HG03196 (cell line): Measurements from ENCODE around the gene HOXC11.

Source experiments
- ATAC-seq: cut with Tn5 transposase; IDR thresholded peaks from one replicate; pipeline ENCODE4 v1.9.1; 2021; ENCODE audit not compliant: unreplicated experiment

The HOXC11 gene

GRCh38 chr12:53983950-53984572 lies 11.1 kb downstream of the HOXC11 start:
- no peak for ATAC-seq

GRCh38 chr12:53984901-53985691 lies 12.2 kb downstream of the HOXC11 start, which contains the start of gene HOXC10:
HOXC10 (plus strand) TSS chr12:53985146; CDS start chr12:53985260, 114 bp downstream.
- no peak for ATAC-seq

- ATAC-seq: no peak
Measured at GRCh38 chr12:53985692-53985993, 12.7 kb downstream of the HOXC11 start.

DNA sequence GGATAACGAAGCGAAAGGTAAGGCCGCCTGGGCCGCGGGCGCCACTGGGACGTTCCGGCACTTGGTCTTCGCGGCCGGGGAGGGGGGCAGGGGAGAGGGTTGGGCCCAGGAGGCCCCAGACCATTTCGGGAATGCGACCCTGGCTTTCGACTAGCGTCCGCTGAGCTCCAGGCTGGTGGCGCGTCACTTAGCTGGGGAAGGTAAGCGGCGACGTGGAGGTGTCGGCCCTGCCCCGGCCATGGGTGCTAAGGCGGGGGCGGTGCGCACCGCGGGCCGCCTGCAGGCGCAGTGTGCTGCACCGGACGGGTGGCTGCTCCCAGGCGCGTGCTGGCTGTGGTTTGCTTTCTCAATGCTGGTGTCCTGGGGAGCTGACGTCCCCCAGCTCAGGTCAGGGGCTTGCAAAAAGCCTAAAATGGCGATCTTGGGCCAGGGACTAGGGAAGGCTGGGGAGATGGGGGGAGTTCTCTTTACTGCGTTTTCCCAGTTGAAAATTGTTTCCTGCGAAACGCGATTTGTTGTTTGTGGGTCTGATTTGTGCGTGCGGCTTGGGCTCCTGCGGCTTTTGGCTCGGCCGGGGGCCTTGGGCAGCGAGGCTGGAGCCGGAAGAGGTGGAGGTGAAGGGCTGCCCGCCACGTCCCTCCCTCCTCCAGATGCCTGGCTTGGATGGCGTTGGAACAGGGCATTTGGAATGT lies 13.2 kb downstream of the HOXC11 start:
- no peak for ATAC-seq

GRCh38 chr12:53986686-53987483 lies 14.0 kb downstream of the HOXC11 start:
- no peak for ATAC-seq

DNA sequence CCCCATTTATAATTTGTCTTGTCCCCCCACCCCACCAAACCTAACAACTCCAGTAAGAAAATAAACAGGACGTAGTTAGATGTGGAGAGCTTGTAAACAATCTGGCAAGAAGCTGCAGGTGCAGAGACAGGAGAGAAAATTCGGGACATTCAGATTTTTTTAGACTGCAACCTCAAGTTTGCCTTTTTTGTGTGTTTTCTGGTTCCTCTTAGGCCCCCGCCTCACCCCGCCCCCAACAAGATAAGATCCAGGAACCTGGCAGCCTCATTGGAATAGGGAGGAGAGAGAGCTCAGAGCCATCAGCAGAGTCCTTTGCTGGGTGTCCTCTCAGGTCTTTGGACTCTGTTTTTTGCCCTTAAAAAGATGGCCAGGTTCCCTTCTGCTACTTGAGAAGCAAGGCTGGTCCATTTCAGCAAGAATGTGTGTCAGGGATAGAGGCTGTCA lies 14.9 kb downstream of the HOXC11 start:
- no peak for ATAC-seq

DNA sequence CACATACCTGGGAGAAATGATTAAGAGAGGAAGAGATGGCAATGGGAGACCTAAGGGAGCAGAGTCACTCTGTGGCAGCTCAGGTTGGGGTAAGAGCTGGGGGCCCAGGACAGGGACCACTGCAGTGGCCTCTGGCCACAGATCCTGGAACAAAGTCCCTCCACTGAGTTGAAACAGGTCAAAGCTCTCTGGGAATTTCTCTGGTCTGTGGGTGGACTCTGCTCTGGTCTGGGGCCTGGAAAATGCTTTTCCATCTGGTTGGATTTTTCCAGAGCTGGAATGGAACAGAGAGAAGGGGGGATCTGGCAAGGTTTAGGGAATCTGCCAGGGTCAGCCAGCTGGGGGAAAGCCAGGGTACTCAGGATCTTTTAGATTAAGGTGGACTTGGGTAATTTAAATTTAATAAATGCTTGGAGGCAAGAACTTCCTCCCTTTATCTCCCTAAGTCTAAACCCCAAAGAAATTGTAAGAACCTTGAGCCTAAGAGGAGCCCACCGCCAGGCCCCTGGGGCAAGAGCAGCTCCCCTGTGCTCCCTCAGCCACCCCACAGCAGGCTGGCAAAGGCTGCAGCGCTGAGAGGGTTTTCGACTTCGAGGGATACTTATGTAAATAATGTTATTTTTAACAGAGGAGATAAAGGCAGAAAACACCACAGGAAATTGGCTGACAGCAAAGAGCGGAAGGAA lies 15.8 kb downstream of the HOXC11 start:
- peak; percentile 12 for ATAC-seq

- ATAC-seq: peak; percentile 45
Measured at GRCh38 chr12:53989227-53990113, 16.5 kb downstream of the HOXC11 start.

DNA sequence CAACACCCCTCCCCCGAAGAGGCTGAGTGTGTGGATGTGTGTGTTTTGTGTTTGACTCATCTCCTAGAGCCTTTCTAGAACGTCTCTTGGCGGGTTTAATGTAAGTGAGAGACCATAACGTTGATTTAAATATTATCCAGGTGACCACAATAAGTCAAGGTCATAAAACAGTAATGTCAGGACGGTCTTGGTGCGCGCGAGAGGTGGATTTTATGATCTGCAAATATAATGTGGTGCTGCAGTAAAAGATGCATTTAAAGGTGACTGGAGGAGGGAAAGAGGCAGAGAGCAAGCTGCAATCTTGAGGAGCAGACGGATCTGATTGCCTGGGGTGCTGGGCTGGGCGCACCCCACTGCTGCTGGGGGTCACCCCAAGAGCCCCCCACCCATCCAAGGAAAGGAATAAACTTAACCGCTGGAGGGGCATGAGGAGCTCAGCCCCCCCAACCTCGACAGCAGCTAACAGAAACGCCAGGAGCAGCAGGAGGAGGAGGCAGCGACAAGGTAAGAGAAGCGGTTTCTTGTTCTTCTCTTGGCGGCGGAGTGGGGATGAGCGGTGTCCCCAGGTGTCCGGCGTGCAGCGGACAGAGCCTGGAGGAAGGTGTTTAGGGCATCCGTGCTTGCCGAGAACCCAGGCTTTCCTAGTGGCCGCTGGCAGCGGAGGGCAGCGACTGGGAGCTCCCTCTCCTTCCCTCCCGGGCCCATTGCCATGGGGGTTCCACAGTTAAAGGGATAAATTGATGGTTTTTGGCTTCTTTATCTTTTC lies 17.6 kb downstream of the HOXC11 start:
- ATAC-seq: no peak

DNA sequence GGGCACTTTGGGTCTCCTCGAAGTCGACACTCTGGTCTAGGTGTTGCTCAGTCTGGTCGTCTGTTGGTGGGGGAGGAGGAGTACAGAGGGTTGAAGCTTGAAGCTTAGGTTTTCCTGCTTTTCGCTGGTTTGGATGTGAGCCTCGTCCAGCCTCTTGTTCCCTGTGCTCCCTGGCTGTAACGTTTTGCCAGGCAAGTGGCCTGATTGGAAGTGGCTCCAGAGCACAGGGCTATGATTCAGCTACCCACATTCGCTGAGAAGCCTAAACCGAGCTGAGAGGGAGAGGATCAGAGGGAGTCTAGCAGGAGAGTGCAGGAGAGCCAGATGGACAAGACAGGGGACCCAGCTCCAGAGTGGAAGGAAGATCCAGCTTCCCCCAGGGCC lies 18.1 kb downstream of the HOXC11 start:
- ATAC-seq: no peak

DNA sequence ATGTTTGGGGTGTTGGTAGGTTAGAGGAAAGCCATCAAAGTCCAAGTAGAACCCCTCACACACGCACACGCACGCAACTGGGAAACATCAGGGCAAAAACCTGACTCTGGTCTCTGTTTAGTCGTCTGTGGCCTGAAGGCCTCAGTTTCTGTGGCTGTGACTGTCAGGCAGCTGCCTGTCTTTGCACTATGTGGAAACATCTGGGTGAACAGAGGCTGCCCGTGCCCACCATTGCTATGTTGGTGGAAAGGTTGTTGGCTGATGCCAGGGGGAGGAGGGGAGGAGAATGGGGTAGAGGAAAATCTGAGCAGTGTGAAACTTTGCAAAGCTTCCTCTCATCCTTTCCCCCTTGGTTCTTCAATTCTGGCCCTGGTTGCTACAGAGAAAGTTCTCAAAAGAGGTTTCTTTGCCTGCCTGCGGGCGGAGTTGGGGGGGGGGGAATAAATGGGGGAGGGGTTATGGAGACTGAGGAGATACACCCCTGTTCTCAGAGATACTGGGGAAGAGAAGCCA lies 19.5 kb downstream of the HOXC11 start:
- ATAC-seq: no peak

GRCh38 chr12:53993162-53994008 lies 20.5 kb downstream of the HOXC11 start:
- ATAC-seq: no peak

- ATAC-seq: no peak
Measured at GRCh38 chr12:53994009-53994263, 21.0 kb downstream of the HOXC11 start.

DNA sequence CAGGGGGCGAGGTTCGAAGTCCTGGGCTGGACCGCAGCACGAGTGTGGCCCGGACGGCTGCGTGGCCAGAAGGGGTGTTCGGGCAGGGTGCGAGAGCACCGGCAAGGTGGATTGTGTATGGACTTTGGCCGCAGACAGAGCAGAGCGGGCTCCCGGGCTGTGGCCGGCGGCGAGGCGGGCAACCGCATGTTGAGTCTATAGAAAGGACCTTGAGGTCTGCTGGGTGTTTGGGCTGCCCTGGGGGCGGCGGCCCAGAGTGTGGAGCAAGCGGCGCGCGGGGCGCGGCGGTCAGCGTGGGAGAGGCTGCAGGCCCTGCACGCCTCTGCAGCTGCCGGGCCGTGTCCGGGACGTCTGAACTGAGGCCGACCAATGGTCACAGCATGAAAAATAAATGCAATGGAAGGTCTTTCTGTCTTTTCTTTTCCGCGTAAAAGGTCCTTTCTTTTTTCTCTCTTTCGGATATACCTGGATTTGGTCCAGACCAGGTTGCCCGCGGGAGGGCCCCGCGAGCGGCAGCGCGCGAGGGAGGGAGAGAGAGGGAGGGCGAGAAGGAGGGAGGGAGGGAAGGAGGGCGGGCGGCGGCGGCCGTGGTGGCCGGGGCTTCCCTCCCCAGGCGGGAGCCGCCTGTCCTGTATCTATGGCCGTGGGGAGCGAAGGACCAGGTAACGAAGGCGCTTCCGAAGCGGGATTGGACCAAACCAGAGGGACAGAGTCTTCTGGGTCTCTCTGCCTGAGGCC lies 21.5 kb downstream of the HOXC11 start:
- no peak for ATAC-seq

- no peak for ATAC-seq
Measured at GRCh38 chr12:53995002-53995377, 22.1 kb downstream of the HOXC11 start.

DNA sequence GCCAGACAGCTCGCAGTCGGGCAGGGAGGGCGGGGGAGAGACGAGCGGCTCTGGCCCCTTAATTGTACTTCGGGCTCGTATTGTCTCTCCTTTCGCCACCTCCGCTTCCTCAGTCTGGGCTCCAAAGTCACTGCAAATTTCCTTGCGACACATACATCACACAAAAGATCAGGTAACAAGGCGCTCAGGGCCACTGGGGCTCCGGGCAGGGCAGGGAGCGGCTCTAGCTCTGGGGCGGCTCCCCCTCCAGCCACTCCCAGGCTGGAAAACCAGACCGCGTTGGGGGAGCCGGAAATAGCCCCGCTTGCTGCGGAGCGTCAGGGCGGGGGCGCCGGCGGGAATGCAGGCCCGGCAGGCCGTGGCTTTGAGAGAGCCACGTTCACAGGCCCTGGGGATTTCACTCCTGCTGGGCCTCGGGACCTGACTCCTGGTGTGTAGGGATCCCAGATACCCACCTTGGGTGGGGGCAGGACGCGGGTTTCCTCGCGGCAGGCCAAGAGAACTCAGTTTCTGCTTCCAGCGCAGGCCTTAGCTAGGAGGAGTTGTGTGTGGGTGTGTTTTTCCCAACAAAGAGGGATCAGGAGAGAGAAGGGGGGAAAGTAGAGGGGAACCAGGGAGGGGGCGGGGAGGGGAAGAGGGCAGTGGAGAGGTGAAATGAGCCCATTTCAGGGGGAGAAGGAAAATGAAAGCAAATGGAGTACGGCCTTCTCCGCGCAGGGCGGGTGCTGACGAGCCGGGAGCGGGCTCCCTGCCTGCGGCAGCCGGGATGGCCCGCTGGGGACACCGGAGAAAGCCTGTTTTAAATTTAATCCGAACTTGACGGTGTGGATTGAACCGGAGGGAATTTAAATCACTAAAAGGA lies 22.7 kb downstream of the HOXC11 start:
- ATAC-seq: no peak
